ENCODE measurements around the gene CCL24.
A peak's percentile ranks its signal among the peaks of the same experiment; 100 is the strongest.
"Not testable (repeated sequence)": the region's sequence is repeated elsewhere in the genome, so short reads cannot be mapped to it uniquely, and the experiment has no call there.

The CCL24 gene

DNA sequence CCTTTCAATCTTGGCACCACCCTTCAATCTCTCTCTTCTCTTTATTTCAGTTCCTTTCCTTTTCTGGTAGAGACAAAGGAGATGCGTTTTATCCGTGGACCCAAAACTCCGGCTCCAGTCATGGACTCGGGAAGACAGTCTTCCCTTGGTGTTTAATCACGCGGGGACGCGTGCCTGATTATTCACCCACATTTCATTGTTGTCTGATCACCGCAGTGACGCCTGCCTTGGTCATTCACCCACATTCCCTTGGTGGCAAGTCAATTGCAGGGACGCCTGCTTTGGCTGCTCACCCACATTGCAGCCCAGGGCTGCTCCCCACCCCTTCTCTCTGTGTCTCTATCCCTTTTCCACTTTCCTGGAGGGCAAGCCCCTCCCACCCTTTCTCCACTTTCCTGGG is 34.1 kb downstream of the CCL24 start:
- DNase-seq: not testable (repeated sequence)

DNA sequence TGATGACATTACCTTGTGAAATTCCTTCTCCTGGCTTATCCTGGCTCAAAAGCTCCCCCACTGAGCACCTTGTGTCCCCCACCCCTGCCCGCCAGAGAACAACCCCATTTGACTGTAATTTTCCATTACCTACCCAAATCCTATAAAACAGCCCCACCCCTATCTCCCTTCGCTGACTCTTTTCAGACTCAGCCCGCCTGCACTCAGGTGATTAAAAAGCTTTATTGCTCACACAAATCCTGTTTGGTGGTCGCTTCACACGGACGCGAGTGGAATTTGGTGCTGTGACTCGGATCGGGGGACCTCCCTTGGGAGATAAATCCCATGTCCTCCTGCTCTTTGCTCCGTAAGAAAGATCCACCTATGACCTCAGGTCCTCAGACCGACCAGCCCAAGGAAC is 34.6 kb downstream of the CCL24 start:
- DNase-seq: not testable (repeated sequence)

GRCh38 chr7:75776295-75776971 is 37.2 kb downstream of the CCL24 start:
- peak; percentile 26 for DNase-seq

- not testable (repeated sequence) for DNase-seq
Observed at GRCh38 chr7:75773958-75774357, 39.6 kb downstream of the CCL24 start.

DNA sequence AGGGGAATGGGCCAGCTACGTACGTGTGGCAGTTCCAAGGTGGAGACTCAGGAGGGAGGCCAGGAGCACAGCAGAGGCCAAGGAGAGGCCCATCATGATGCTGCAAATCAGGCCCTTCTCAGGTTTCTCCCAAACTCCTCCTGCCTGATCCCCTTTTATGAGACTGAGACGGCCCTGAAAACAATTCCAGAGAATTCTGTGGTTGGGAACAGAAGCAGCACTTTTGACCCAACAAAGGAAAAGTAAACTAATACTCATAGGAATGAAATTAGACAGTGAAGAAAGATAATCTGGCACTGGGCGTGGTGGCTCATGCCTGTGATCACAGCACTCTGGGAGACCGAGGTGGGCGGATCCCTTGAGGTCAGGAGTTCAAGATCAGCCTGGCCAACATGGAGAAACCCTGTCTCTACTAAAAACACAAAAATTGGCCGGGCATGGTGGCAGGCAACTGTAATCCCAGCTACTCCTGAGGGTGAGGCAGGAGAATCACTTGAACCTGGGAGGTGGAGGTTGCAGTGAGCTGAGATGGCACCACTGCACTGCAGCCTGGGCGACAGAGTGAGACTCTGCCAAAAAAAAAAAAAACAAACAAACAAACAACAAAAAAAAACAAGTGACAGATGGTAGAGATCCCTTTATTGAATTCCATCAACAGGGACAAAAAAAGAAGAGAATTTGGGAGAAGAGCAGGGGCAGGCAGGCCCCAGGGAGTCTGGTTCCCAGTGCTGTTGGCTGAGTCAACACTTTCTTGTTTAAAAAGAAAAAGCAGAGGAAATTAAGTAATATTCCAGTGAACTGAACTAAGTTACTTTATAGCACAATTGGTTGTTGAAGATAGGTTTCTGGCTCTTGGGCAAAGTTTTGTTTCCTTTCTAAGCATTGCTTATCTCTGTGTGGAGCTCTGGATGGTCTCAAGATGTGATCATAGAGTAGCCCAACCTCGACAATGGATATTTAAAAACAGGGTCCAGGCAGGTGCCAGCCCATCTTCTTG is 41.2 kb downstream of the CCL24 start, which contains the start of gene CCL26:
Gene CCL26 (minus strand): TSS at position 131 of the 997 bp plus-strand sequence. CDS start 35 bp downstream, at position 96.
- peak; percentile 32 for DNase-seq

DNA sequence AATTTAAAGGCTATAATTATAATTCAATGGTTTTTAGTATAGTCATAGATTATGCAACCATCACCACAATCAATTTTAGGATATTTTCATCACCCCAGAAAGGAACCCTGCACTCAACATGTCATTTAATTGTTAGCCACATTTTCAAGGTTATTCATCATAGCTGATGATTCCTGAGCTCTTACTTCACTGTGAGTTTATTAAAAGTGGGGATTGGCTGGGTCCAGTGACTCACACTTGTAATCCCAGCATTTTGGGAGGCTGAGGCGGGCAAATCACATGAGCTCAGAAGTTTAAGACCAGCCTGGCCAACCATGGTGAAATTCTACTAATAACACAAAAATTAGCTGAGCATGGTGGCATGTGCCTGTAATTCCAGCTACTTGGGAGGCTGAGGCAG is 42.4 kb downstream of the CCL24 start:
- no peak for DNase-seq

GRCh38 chr7:75762350-75762917 is 51.2 kb downstream of the CCL24 start:
- DNase-seq: peak; percentile 82

- not testable (repeated sequence) for DNase-seq
Observed at GRCh38 chr7:75761801-75762200, 51.8 kb downstream of the CCL24 start.

Data from hematopoietic multipotent progenitor cell treated with erythropoietin and hydrocortisone succinate and interleukin-3 and kit ligand, for 6 days (in vitro differentiated cells).